ENCODE measurements around the gene TCTN2.

DNA sequence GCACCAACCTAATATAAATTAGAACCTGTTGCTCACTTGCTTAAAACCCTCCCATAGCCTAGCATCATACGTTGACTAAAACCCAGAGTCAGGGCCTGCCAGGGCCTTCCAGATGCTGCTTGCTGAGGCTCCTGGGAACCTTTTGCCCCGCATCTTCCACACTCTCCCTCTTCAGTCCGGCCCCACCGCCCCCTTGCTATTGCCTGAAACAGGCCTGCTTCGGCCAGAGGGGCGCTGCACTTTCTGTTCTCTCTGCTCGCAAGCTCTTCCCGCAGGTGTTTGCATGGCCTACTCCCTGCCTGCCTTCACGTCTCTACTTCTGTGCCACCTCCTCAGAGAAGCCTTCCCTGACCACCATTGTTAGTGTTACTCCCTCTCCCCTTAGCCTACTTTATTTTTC lies 13.7 kb upstream of the TCTN2 start:
- TF ChIP-seq GATA3 (IDR thresholded peaks at IDR 0.05; ENCODE audit: low read depth, low read length) (no peak), GATA2 (IDR thresholded peaks at IDR 0.05; ENCODE audit: low read depth, low read length) (no peak)

Data from SH-SY5Y (cell line).